K562 (cell line): ENCODE data around the gene HSD17B1. TPM values are rescaled to one million over a fixed set of nuclear protein-coding genes. Genes with fewer than 3 reads are reported as not detected.

Experiments used
- AFF1 ChIP-seq, 2 experiments: fragments of 450-650 bp; IDR thresholded peaks; 2 replicates each; pipeline ENCODE4 v1.6.1; 2018; ENCODE audit warnings: mild to moderate bottlenecking in 2 of 2, low read depth in 1 of 2; ENCODE audit not compliant: partially characterized antibody in 2 of 2
- BCOR ChIP-seq: fragments of 450-650 bp; IDR thresholded peaks from 2 replicates; pipeline ENCODE4 v1.6.1; 2016
- BDP1 ChIP-seq: IDR thresholded peaks from 3 replicates; pipeline ENCODE4 v1.6.1; 2011; ENCODE audit not compliant: insufficient read length, insufficient read depth
- BRCA1 ChIP-seq, 2 experiments: fragments of 450-650 bp in 1 of 2; sonication (generic) in 1 of 2; formaldehyde crosslinking in 1 of 2; IDR thresholded peaks; 2 replicates each; pipeline versions ENCODE4 v1.5.0 to v1.6.1; 2017 to 2020; ENCODE audit warnings: mild to moderate bottlenecking in 1 of 2, missing genetic modification reagents in 1 of 2
- CAMTA2 ChIP-seq: fragments of 250-450 bp; sonication (Bioruptor Pico); conservative IDR thresholded peaks from 2 replicates; pipeline ENCODE4 v1.5.1; 2022
- CEBPB ChIP-seq: fragments of 450-650 bp; IDR thresholded peaks from 2 replicates; pipeline ENCODE4 v1.6.1; 2016; ENCODE audit warnings: missing genetic modification characterization, missing compliant biosample characterization
- CGGBP1 ChIP-seq: fragments of 250-450 bp; sonication (Bioruptor Pico); IDR thresholded peaks from 2 replicates; pipeline ENCODE4 v1.9.0; 2021; ENCODE audit warnings: mild to moderate bottlenecking
- CHD1 ChIP-seq: fragments of 200-600 bp; sonication (generic); IDR thresholded peaks from one replicate; pipeline ENCODE4 v1.6.1; 2012; ENCODE audit warnings: mild to moderate bottlenecking, moderate library complexity, low read length, inconsistent platforms
- CREB5 ChIP-seq: fragments of 250-450 bp; sonication (Bioruptor Pico); IDR thresholded peaks from 2 replicates; pipeline ENCODE4 v1.5.0; 2020; ENCODE audit warnings: mild to moderate bottlenecking
- CSDE1 ChIP-seq, 2 experiments: fragments of 450-650 bp; IDR thresholded peaks; 2 replicates each; pipeline ENCODE4 v1.6.1; 2016; ENCODE audit warnings: mild to moderate bottlenecking in 1 of 2
- DMBX1 ChIP-seq: fragments of 250-450 bp; sonication (Bioruptor Pico); IDR thresholded peaks from 2 replicates; pipeline ENCODE4 v1.8.0; 2022; ENCODE audit warnings: inconsistent platforms, mild to moderate bottlenecking, moderate library complexity, borderline replicate concordance
- EP300 ChIP-seq: IDR thresholded peaks from 2 replicates; pipeline ENCODE4 v1.6.1; 2012; ENCODE audit warnings: low read length, improper control_type of control experiment
- GTF2F1 ChIP-seq: IDR thresholded peaks from 2 replicates; pipeline ENCODE4 v1.6.1; 2011; ENCODE audit warnings: low read depth, low read length, improper control_type of control experiment
- HSF4 ChIP-seq: fragments of 250-450 bp; sonication (Bioruptor Pico); IDR thresholded peaks from 2 replicates; pipeline ENCODE4 v2.1.2; 2022; ENCODE audit warnings: mild to moderate bottlenecking, moderate library complexity, borderline replicate concordance
- KDM1A ChIP-seq, 2 experiments: fragments of 450-650 bp; IDR thresholded peaks; 2 replicates each; pipeline ENCODE4 v1.6.1; 2016; ENCODE audit warnings: mild to moderate bottlenecking in 2 of 2
- MCM7 ChIP-seq, 2 experiments: fragments of 450-650 bp; IDR thresholded peaks; 2 replicates each; pipeline ENCODE4 v1.6.1; 2016 to 2018
- NR2F6 ChIP-seq: fragments of 450-650 bp; formaldehyde crosslinking; IDR thresholded peaks from 2 replicates; pipeline ENCODE4 v1.4.0; 2020; ENCODE audit warnings: mild to moderate bottlenecking
- PHTF2 ChIP-seq: fragments of 250-450 bp; sonication (Bioruptor Pico); IDR thresholded peaks from 2 replicates; pipeline ENCODE4 v1.5.0; 2021; ENCODE audit warnings: mild to moderate bottlenecking
- POLR3A ChIP-seq: IDR thresholded peaks from 2 replicates; pipeline ENCODE4 v1.6.1; 2011; ENCODE audit warnings: borderline replicate concordance, mild to moderate bottlenecking, moderate library complexity; ENCODE audit not compliant: insufficient read length, insufficient read depth; ENCODE audit errors: extremely low read depth
- RBFOX2 ChIP-seq: fragments of 200-400 bp; formaldehyde crosslinking; IDR thresholded peaks from 2 replicates; pipeline ENCODE4 v1.6.1; 2017; ENCODE audit warnings: low read depth, mild to moderate bottlenecking, low read length, moderate library complexity
- SMAD1 ChIP-seq: fragments of 150-350 bp; IDR thresholded peaks from 2 replicates; pipeline ENCODE4 v1.6.1; 2014; ENCODE audit warnings: low read length, low read depth; ENCODE audit not compliant: partially characterized antibody
- SMAD2 ChIP-seq: fragments of 150-350 bp; IDR thresholded peaks from 2 replicates; pipeline ENCODE4 v1.6.1; 2014; ENCODE audit warnings: low read depth, mild to moderate bottlenecking, low read length
- ZFP30 ChIP-seq: fragments of 250-450 bp; sonication (Bioruptor Pico); IDR thresholded peaks from 2 replicates; pipeline ENCODE4 v1.8.0; 2022; ENCODE audit warnings: moderate library complexity, mild to moderate bottlenecking, inconsistent platforms, borderline replicate concordance
- ZNF140 ChIP-seq: fragments of 250-450 bp; sonication (Bioruptor Pico); IDR thresholded peaks from 2 replicates; pipeline ENCODE4 v1.8.0; 2021; ENCODE audit warnings: moderate library complexity, mild to moderate bottlenecking, inconsistent platforms
- ZNF197 ChIP-seq: fragments of 200-800 bp; sonication (Bioruptor generic); IDR thresholded peaks from 2 replicates; pipeline ENCODE4 v1.6.1; 2016; ENCODE audit warnings: low read depth, missing genetic modification characterization, missing compliant biosample characterization
- ZNF707 ChIP-seq: fragments of 250-450 bp; sonication (Bioruptor Pico); conservative IDR thresholded peaks from 2 replicates; pipeline ENCODE4 v1.8.0; 2022; ENCODE audit warnings: inconsistent platforms, mild to moderate bottlenecking, moderate library complexity
- ZNF780A ChIP-seq: fragments of 250-450 bp; sonication (Bioruptor Pico); IDR thresholded peaks from 2 replicates; pipeline ENCODE4 v1.5.0; 2021; ENCODE audit warnings: mild to moderate bottlenecking
- polyA plus RNA-seq, 8 experiments: library from polyadenylated mRNA; depleted of rRNA in 4 of 8; stranded (reverse) in 5 of 8; unstranded in 3 of 8; fragments of >200 nt; fragmentation: Nextera tagmentation in 2 of 8; fragmentation: Illumina TruSeq in 1 of 8; extraction: Ambion mirVana in 2 of 8; extraction: Trizol in 1 of 8; gene quantifications; 2 replicates each; pipeline versions ENCODE4 v1.2.1 to v1.2.3, GENCODE V29; 2011 to 2014; ENCODE audit warnings: inconsistent platforms in 1 of 8, missing spikeins in 1 of 8
- total RNA-seq, 7 experiments: library from RNA; depleted of rRNA in 6 of 7; stranded (reverse); fragments of >200 nt in 6 of 7; fragmentation: Illumina TruSeq in 2 of 7; extraction: Trizol in 2 of 7; gene quantifications; 2 replicates each; pipeline versions ENCODE4 v1.2.1 to v1.2.3, GENCODE V29; 2011 to 2021; ENCODE audit warnings: low replicate concordance in 1 of 7

HSD17B1 gene
- total and polyA plus RNA-seq, 9 of the 15 experiments (the other 6 are each of a cell fraction or from before 2014, with no cell fraction given), result 0.55 to 21.1 (median 3.6) TPM

- peak in 1 of 2 experiments; percentile 18 for TF ChIP-seq AFF1 (IDR thresholded peaks at IDR 0.05; ENCODE audit: low read depth in 1 of 2, partially characterized antibody in 2 of 2)
- TF ChIP-seq NR2F6 (CRISPR knock-in tag), result no peak
- TF ChIP-seq BDP1, result no peak
- no peak for TF ChIP-seq BRCA1 (IDR thresholded peaks at IDR 0.05)
- TF ChIP-seq BRCA1 (CRISPR knock-in tag; IDR thresholded peaks at IDR 0.05), result no peak
- no peak for TF ChIP-seq HSF4
- no peak for TF ChIP-seq CAMTA2 (CRISPR knock-in tag)
- TF ChIP-seq KDM1A (IDR thresholded peaks at IDR 0.05), result peak; percentile 6 to 51; a peak in 2 of 4 replicates
- TF ChIP-seq RBFOX2, result peak; percentile 78
- TF ChIP-seq POLR3A, result no peak
- TF ChIP-seq ZNF707, result no peak
- TF ChIP-seq CHD1, result no peak
- no peak for TF ChIP-seq CGGBP1 (CRISPR knock-in tag)
- TF ChIP-seq ZNF197 (CRISPR knock-in tag), result no peak
- no peak for TF ChIP-seq SMAD1
- TF ChIP-seq SMAD2, result no peak
- peak; percentile 72; the same call in 1 of the 2 replicates for TF ChIP-seq EP300
- no peak for TF ChIP-seq CREB5 (CRISPR knock-in tag)
- no peak for TF ChIP-seq ZFP30 (CRISPR knock-in tag)
- peak; percentile 76 for TF ChIP-seq BCOR
- TF ChIP-seq DMBX1 (CRISPR knock-in tag), result no peak
- TF ChIP-seq ZNF780A (CRISPR knock-in tag), result no peak
- no peak for TF ChIP-seq CSDE1 (IDR thresholded peaks at IDR 0.05)
- TF ChIP-seq ZNF140 (CRISPR knock-in tag), result no peak
- 0 out of 2 replicates have a peak, but pooled peaks have one; percentile 11 for TF ChIP-seq CEBPB (tag)
- TF ChIP-seq GTF2F1, result no peak
- TF ChIP-seq MCM7 (IDR thresholded peaks at IDR 0.05), result no peak
- no peak for TF ChIP-seq PHTF2 (CRISPR knock-in tag)
Observed at GRCh38 chr17:42561897-42562387, 9.2 kb downstream of the HSD17B1 start, which contains the start of gene COASY (continued).
